ENCODE measurements around the gene MBLAC1. TPM values are rescaled to one million over a fixed set of nuclear protein-coding genes. Genes with fewer than 3 reads are reported as not detected.

Gene MBLAC1
- total RNA-seq, 1 experiment from 2014 or later: 0.70 TPM

GRCh38 chr7:100107125-100107737, 19.5 kb upstream of the MBLAC1 start:
- H2AFZ ChIP-seq: no peak overlapping the region
- no peak overlapping the region for H3K4me3 ChIP-seq
- peaks cover 6% of the 10 kb centered on the region for H3K4me1 ChIP-seq (replicated peaks; ENCODE audit: insufficient read depth)
- POLR2A ChIA-PET (ENCODE audit: unreplicated experiment): no interaction called here
- TSS peak; percentile 89 for BruUV-seq (replicated peaks)
- DNase-seq: no peak
- no peaks in the 10 kb centered on the region for H3K27me3 ChIP-seq (ENCODE audit: insufficient read depth, low read depth)
- intact Hi-C loops (cut with micrococcal nuclease; ENCODE audit: unreplicated experiment): no loop called here
- TF ChIP-seq EZH2 (IDR thresholded peaks at IDR 0.05; ENCODE audit: low read depth): no peak
- TF ChIP-seq, protein P1, sequence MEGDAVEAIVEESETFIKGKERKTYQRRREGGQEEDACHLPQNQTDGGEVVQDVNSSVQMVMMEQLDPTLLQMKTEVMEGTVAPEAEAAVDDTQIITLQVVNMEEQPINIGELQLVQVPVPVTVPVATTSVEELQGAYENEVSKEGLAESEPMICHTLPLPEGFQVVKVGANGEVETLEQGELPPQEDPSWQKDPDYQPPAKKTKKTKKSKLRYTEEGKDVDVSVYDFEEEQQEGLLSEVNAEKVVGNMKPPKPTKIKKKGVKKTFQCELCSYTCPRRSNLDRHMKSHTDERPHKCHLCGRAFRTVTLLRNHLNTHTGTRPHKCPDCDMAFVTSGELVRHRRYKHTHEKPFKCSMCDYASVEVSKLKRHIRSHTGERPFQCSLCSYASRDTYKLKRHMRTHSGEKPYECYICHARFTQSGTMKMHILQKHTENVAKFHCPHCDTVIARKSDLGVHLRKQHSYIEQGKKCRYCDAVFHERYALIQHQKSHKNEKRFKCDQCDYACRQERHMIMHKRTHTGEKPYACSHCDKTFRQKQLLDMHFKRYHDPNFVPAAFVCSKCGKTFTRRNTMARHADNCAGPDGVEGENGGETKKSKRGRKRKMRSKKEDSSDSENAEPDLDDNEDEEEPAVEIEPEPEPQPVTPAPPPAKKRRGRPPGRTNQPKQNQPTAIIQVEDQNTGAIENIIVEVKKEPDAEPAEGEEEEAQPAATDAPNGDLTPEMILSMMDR (conservative IDR thresholded peaks at IDR 0.05): no peak
- H3K9me2 ChIP-seq (ENCODE audit: insufficient read depth): no peaks in the 10 kb centered on the region
- no peaks in the 10 kb centered on the region for H4K20me1 ChIP-seq (ENCODE audit: insufficient read depth)
- H3K79me2 ChIP-seq (ENCODE audit: low read depth): peaks cover 4% of the 10 kb centered on the region; the same call in 1 of the 2 replicates
- H3K9me3 ChIP-seq (ENCODE audit: insufficient read depth, low read depth): no peaks in the 10 kb centered on the region
- CTCF ChIA-PET: no interaction called here
- no peak overlapping the region for H3K27ac ChIP-seq
- H3F3A ChIP-seq (ENCODE audit: insufficient read depth, low read depth): peaks cover under 1% of the 10 kb centered on the region; the same call in 1 of the 2 replicates
- H3K36me3 ChIP-seq (ENCODE audit: low read depth): peaks cover 4% of the 10 kb centered on the region
- H3K4me2 ChIP-seq: no peak overlapping the region

- Histone ChIP-seq H3K27ac (no peak overlapping the region), H2AFZ (no peak overlapping the region), H3K27me3 (ENCODE audit: insufficient read depth, low read depth) (no peaks in the 10 kb centered on the region), H3K4me1 (replicated peaks; ENCODE audit: insufficient read depth) (no peaks in the 10 kb centered on the region), H3K36me3 (ENCODE audit: low read depth) (peaks cover 4% of the 10 kb centered on the region), H3K4me3 (no peak overlapping the region), H3K9me3 (ENCODE audit: insufficient read depth, low read depth) (no peaks in the 10 kb centered on the region), H4K20me1 (ENCODE audit: insufficient read depth) (no peaks in the 10 kb centered on the region), H3K79me2 (ENCODE audit: low read depth) (no peaks in the 10 kb centered on the region), H3K9me2 (ENCODE audit: insufficient read depth) (no peaks in the 10 kb centered on the region), H3K4me2 (no peak overlapping the region), H3F3A (ENCODE audit: insufficient read depth, low read depth) (no peaks in the 10 kb centered on the region; the same call in 1 of the 2 replicates)
- intact Hi-C loops (cut with micrococcal nuclease; ENCODE audit: unreplicated experiment): no loop called here
- TF ChIP-seq, protein P1 (conservative IDR thresholded peaks at IDR 0.05): no peak
- no peak for TF ChIP-seq EZH2 (IDR thresholded peaks at IDR 0.05; ENCODE audit: low read depth)
- no peak for DNase-seq
- ChIA-PET POLR2A (ENCODE audit: unreplicated experiment) (no interaction called here), CTCF (no interaction called here)
- BruUV-seq (replicated peaks): no TSS peak
Measured at GRCh38 chr7:100107890-100108289, 18.9 kb upstream of the MBLAC1 start.

DNA sequence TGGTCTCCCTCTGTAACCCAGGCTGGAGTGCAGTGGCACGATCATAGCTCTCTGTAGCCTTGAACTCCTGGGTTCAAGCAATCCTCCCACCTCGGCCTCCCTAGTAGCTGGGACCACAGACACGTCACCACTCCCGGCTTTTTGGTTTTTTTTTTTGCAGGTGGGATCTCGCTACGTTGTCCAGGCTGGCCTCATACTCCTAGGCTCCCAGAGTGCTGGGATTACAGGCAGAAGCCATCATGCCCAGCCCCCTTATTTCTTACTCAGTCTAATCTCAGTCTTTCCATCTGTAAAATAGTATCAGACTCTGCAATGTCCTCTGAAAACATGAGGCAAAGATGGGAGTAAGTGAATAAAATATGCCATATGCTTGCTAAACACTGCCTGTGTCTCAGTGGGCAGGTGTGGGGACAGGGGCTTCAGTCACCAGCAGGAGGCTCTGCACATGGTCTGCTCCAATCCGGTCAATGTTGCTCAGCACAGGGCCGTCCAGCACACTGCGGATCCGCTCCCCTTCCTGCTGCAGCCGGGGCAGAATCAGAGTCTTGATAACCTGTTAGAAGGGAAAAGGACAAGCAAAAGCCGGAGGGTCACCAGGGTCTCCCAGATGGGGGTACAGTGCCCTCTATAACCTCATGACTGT, 17.1 kb upstream of the MBLAC1 start:
- no peak for DNase-seq
- H3K9me3 ChIP-seq (ENCODE audit: insufficient read depth, low read depth): no peaks in the 10 kb centered on the region
- H3K36me3 ChIP-seq (ENCODE audit: low read depth): peaks cover 4% of the 10 kb centered on the region
- H4K20me1 ChIP-seq (ENCODE audit: insufficient read depth): no peaks in the 10 kb centered on the region
- no peaks in the 10 kb centered on the region for H3K27me3 ChIP-seq (ENCODE audit: insufficient read depth, low read depth)
- no TSS peak for BruUV-seq (replicated peaks)
- no peaks in the 10 kb centered on the region for H3K9me2 ChIP-seq (ENCODE audit: insufficient read depth)
- H3K27ac ChIP-seq: no peak overlapping the region
- TF ChIP-seq, protein P1 (conservative IDR thresholded peaks at IDR 0.05): no peak
- TF ChIP-seq EZH2 (IDR thresholded peaks at IDR 0.05; ENCODE audit: low read depth): no peak
- H3K4me2 ChIP-seq: no peak overlapping the region
- H3K4me1 ChIP-seq (replicated peaks; ENCODE audit: insufficient read depth): no peaks in the 10 kb centered on the region
- no peaks in the 10 kb centered on the region; the same call in 1 of the 2 replicates for H3F3A ChIP-seq (ENCODE audit: insufficient read depth, low read depth)
- intact Hi-C loops (cut with micrococcal nuclease; ENCODE audit: unreplicated experiment): no loop called here
- H3K4me3 ChIP-seq: no peak overlapping the region
- no peak overlapping the region for H2AFZ ChIP-seq
- ChIA-PET POLR2A (ENCODE audit: unreplicated experiment) (no interaction called here), CTCF (no interaction called here)
- no peaks in the 10 kb centered on the region for H3K79me2 ChIP-seq (ENCODE audit: low read depth)
